Lung (tissue), 12 donors: ENCODE measurements around the gene ASTN2. TPM values are rescaled to one million over a fixed set of nuclear protein-coding genes. Genes with fewer than 3 reads are reported as not detected.

ENCODE experiments used
- ATAC-seq: fragments of 200-7000 bp; cut with Tn5 transposase; one replicate; pipeline ENCODE4 v1.9.1; 2020; ENCODE audit warnings: moderate number of reproducible peaks; ENCODE audit not compliant: insufficient read depth, low FRiP score
- DNase-seq, 3 donors: peaks; one replicate each; pipeline ENCODE4 v3.0.0-alpha.2; 2013 to 2017
- H3K27ac ChIP-seq, 2 donors: one replicate each; pipeline ENCODE4 v1.5.1; 2013; ENCODE audit warnings: mild to moderate bottlenecking in 2 of 2, moderate library complexity in 2 of 2, control low read depth in 1 of 2, inconsistent platforms in 1 of 2, low read depth in 1 of 2, low read length in 1 of 2
- H3K27me3 ChIP-seq, 3 donors: one replicate each; pipeline ENCODE4 v1.5.1; 2013; ENCODE audit warnings: low read length in 2 of 3; ENCODE audit not compliant: control insufficient read depth in 3 of 3, insufficient read depth in 3 of 3
- H3K36me3 ChIP-seq, 4 donors: one replicate each; pipeline ENCODE4 v1.5.1; 2013; ENCODE audit warnings: low read length in 4 of 4, mild to moderate bottlenecking in 1 of 4, moderate library complexity in 1 of 4; ENCODE audit not compliant: control insufficient read depth in 4 of 4, insufficient read depth in 4 of 4
- H3K4me1 ChIP-seq, 5 donors: one replicate each; pipeline ENCODE4 v1.5.1; 2013; ENCODE audit warnings: low read length in 5 of 5, mild to moderate bottlenecking in 2 of 5, moderate library complexity in 1 of 5; ENCODE audit not compliant: control insufficient read depth in 5 of 5, insufficient read depth in 5 of 5
- H3K4me3 ChIP-seq: one replicate; pipeline ENCODE4 v1.5.1; 2013; ENCODE audit warnings: mild to moderate bottlenecking, control low read depth, moderate library complexity
- H3K9ac ChIP-seq, 2 donors: one replicate each; pipeline ENCODE4 v1.5.1; 2013; ENCODE audit warnings: low read length in 2 of 2, control low read depth in 1 of 2; ENCODE audit not compliant: insufficient read depth in 1 of 2
- H3K9me3 ChIP-seq, 4 donors: one replicate each; pipeline ENCODE4 v1.5.1; 2013; ENCODE audit warnings: low read length in 3 of 4, mild to moderate bottlenecking in 1 of 4, moderate library complexity in 1 of 4; ENCODE audit not compliant: control insufficient read depth in 4 of 4, insufficient read depth in 3 of 4
- WGBS, 2 donors: extraction: QIAGEN DNeasy Blood & Tissue Kit; methylation state at CpG; one replicate each; pipeline ENCODE4 v1.1.7; 2013; 5-methylcytosine and 5-hydroxymethylcytosine counted together
- polyA plus RNA-seq, 2 donors: library from polyadenylated mRNA; stranded (reverse); fragments of 200-250 nt; gene quantifications; one replicate each; pipeline ENCODE4 v1.2.1, GENCODE V29; 2013
- total RNA-seq, 2 donors: library from RNA; depleted of rRNA in 1 of 2; stranded (reverse); fragments of >200 nt in 1 of 2; gene quantifications; one replicate each; pipeline ENCODE4 v1.2.1, GENCODE V29; 2014 to 2021
- TF ChIP-seq, protein P1 (sequence below): IDR thresholded peaks from 2 replicates; pipeline ENCODE4 v1.5.1; 2012; ENCODE audit warnings: mild to moderate bottlenecking; ENCODE audit errors: control extremely low read depth, extremely low read depth
- donor health status: control.
- donor health status: control.
- donor health status: Bipolar disorder and iron deficiency.
- donor health status: healthy.
- donor health status: DM: yes; HTN: yes; CAD: no.

The ASTN2 gene
- total and polyA plus RNA-seq, 4 donors = 1.4 to 7.0 (median 3.3) TPM

- H3K9ac ChIP-seq = no peak overlapping the region
- no peak for ATAC-seq
- H3K27ac ChIP-seq = no peak overlapping the region
- H3K9me3 ChIP-seq = peaks cover 0 to 5% (median 2%) of the 10 kb centered on the region in 4 donors
- TF ChIP-seq, protein P1, sequence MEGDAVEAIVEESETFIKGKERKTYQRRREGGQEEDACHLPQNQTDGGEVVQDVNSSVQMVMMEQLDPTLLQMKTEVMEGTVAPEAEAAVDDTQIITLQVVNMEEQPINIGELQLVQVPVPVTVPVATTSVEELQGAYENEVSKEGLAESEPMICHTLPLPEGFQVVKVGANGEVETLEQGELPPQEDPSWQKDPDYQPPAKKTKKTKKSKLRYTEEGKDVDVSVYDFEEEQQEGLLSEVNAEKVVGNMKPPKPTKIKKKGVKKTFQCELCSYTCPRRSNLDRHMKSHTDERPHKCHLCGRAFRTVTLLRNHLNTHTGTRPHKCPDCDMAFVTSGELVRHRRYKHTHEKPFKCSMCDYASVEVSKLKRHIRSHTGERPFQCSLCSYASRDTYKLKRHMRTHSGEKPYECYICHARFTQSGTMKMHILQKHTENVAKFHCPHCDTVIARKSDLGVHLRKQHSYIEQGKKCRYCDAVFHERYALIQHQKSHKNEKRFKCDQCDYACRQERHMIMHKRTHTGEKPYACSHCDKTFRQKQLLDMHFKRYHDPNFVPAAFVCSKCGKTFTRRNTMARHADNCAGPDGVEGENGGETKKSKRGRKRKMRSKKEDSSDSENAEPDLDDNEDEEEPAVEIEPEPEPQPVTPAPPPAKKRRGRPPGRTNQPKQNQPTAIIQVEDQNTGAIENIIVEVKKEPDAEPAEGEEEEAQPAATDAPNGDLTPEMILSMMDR = no peak
- WGBS, 2 donors = 59 to 70% methylated on average over 2 of the region's 2 CpGs
- no peak for DNase-seq
- no peaks in the 10 kb centered on the region for H3K36me3 ChIP-seq
- H3K27me3 ChIP-seq = no peaks in the 10 kb centered on the region
- H3K4me1 ChIP-seq = no peaks in the 10 kb centered on the region
- no peak overlapping the region for H3K4me3 ChIP-seq
Observed at GRCh38 chr9:117341151-117341550, 73.7 kb downstream of the ASTN2 start.

DNA sequence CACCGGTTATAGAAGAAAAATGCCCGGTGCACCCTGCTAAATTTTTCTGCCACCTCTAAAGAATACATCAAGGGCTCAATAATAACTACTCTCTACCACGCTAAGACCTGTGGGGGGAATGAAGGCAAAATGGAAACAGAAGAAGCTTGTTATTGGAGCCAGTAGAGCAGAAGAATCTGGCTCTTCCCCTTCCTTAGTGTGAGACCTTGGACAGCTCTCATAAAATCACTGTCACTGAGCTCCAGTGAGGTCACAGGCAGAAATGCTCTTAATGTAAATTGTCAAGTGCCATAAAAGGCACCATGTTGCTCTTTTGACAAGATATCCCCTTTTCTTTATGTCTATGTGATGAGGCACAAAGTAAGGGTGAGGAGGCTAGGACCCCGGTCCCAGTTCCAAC, 74.4 kb downstream of the ASTN2 start:
- peak in 1 of 3 donors; percentile 6 for DNase-seq
- 88 to 90% methylated on average over 4 of the region's 4 CpGs for WGBS, 2 donors

DNA sequence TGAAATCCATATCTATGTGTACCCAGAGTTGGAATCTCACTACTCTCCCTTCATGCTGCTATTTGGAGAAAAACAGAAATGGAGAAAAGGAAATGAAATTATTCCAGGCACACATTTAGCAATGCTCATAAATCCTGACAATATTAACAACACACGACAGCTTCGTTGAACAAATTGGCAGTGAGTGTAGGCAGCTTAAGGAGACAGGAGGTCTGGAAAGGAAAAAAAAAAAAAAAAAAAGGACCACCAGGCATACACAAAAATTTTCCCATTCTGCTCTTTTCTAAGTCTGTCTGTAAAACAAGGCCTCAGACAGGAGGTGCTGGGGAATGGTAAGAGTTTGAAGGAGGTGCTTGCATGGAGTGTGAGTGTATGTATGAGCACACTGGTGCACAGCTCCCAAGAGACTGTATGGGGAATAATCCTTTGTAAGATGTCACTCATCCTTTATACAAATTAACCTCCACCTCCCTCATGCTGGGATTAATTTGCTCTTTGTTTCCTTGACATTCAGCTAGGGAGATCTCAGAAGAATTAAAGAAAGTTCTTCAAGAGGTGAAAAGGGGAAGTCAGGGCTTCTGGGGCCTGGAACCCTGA, 78.9 kb downstream of the ASTN2 start:
- peaks cover 0 to 3% (median 0%) of the 10 kb centered on the region in 4 donors for H3K9me3 ChIP-seq
- no peak overlapping the region for H3K4me3 ChIP-seq
- 48 to 65% methylated on average over 2 of the region's 2 CpGs for WGBS, 2 donors
- no peaks in the 10 kb centered on the region for H3K27me3 ChIP-seq
- H3K36me3 ChIP-seq = no peaks in the 10 kb centered on the region
- TF ChIP-seq, protein P1 = no peak
- H3K9ac ChIP-seq = no peak overlapping the region
- peak in 2 of 3 donors; percentile 18 to 45 for DNase-seq
- H3K27ac ChIP-seq = no peak overlapping the region
- H3K4me1 ChIP-seq = no peaks in the 10 kb centered on the region
- ATAC-seq = no peak

More for the DNA sequence above, 74.4 kb downstream of the ASTN2 start:
- no peaks in the 10 kb centered on the region for H3K36me3 ChIP-seq
- no peaks in the 10 kb centered on the region for H3K27me3 ChIP-seq
- no peak overlapping the region for H3K9ac ChIP-seq
- peaks cover 0 to 5% (median 2%) of the 10 kb centered on the region in 4 donors for H3K9me3 ChIP-seq
- H3K4me3 ChIP-seq = no peak overlapping the region
- no peak overlapping the region for H3K27ac ChIP-seq
- TF ChIP-seq, protein P1 = no peak
- ATAC-seq = no peak
- H3K4me1 ChIP-seq = no peaks in the 10 kb centered on the region

DNA sequence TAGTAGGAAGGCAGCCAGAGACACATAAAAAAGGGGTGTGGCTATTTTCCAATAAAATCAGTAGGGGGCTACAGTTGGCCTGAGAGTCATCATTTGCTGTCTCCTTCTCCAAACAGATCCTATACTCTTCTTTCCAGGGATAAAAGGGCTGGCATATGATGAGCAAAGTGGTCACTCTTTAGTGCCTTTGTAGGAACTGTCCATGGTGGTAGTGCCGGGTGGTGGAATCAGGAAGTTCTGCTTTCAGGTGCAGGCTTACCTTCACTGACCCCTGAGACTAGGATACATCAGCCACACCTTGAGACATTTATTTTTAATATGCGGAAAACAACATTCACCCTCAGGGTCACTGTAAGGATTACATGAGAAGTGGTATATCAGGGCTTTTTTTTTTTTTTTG, 80.8 kb downstream of the ASTN2 start:
- Histone ChIP-seq H3K27ac (no peak overlapping the region), H3K27me3 (no peaks in the 10 kb centered on the region), H3K9me3 (peaks cover 0 to under 1% (median 0%) of the 10 kb centered on the region in 4 donors), H3K9ac (no peak overlapping the region), H3K36me3 (no peaks in the 10 kb centered on the region), H3K4me1 (no peaks in the 10 kb centered on the region), H3K4me3 (no peak overlapping the region)
- TF ChIP-seq, protein P1 = no peak
- ATAC-seq = no peak
- WGBS, 2 donors = 74% methylated on average over 2 of the region's 2 CpGs
- peak in 1 of 3 donors; percentile 5 for DNase-seq
